HT1080 (cell line): ENCODE results near the gene DUSP10. TPM values are rescaled to one million over a fixed set of nuclear protein-coding genes. Genes with fewer than 3 reads are reported as not detected.
A peak's percentile ranks its signal among the peaks of the same experiment; 100 is the strongest.

Experiments
- DNase-seq: peaks from one replicate; pipeline ENCODE4 v3.0.0-alpha.2; 2015; ENCODE audit warnings: low read depth
- polyA plus RNA-seq, 2 experiments: library from polyadenylated mRNA; depleted of rRNA; stranded (reverse); fragments of >200 nt; gene quantifications; 2 replicates each; pipeline ENCODE4 v1.2.3, GENCODE V29; 2015
- total RNA-seq: library from RNA; depleted of rRNA; stranded (reverse); fragments of >200 nt; shearing (Covaris generic); gene quantifications from 2 replicates; pipeline ENCODE4 v1.2.3, GENCODE V29; 2014; rRNA removed

Gene DUSP10
- 59.9 and 76.5 TPM in 2 replicates for total RNA-seq
- 32.7 and 38.0 TPM in 2 replicates for polyA plus RNA-seq (2015; cell fraction: cytosol; rRNA removed)
- 38.8 and 45.2 TPM in 2 replicates for polyA plus RNA-seq (2015; cell fraction: nucleus; rRNA removed)

DNA sequence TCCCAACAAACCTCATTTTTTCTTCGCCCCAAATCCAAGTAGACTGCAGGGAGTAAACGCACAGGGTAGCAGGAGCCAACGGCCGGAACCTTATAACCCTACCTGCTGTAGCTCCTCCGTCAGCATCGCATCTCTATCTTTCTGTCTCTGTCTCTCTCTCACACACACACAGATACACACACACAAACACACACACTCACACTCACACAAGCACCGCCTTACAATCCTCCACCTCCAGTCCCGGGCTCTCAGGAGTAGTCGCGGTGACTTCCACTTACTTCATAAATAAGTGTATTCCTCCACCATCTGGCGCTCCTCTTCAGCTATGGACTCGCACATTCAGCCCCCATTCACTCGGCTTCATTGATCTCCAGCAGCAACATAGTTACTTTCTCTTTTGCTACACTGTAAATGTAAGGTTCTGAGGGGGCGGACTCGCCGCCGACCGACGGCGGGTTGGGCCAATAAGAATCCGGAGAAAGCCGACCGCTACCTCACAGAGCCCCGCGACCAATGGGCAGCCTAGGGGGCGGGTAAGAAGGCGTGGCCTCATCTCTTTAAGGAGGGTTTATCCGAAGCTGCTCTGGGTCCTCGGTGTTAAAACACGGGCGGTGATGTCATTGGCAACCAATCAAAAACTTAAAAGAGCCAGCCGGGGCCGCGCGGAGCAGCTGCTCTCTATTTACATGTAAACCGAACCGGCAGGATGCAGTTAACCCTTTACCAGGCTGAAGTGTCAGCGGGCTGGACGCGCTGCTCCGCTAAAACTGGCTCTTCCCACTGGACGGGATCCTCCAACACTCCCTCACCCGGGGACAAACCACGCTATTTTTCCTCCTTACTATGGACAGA is at the start of gene DUSP10:
Gene DUSP10, minus strand, starts transcription at position 387 of the 852 bp plus-strand sequence. CDS start 2,345 bp downstream, outside the sequence.
- peak; percentile 100 for DNase-seq

DNA sequence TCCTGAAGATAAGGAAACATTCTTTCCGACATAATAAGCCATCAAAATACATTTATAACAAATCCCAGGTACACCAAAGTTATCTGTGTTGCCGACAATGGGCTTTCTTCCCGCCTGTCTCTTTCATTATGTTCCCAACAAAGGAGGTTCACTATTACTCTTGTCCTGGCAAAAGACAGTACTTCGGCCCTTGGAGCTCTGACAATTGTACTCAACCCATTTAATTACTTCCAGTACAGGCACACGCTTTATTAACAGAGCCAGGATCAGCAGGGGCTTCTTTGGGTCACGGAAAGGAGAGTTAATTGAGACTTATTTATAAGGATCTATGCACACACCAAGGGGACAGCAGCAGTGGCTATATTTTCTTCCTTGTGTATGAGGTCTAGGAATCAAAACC is 46.6 kb upstream of the DUSP10 start:
- no peak for DNase-seq

DNA sequence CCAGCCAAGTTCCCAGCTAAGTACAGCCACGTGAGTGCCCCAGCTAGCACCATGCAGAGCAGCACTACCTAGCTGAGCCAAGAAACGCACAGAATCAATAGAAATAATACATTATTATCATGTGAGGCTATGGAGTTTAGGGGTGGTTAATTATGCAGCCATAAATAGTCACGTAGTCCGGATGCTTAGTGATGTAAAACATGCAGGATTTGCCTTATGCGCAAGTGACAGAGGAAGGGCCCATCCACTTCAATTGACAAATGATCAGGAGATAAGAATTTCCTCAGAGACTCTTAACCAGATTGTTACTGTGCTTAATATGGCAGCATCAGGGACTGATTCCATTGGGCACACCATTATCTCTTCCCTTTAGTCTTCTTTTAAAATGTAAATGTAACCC is 44.8 kb upstream of the DUSP10 start:
- no peak for DNase-seq

DNA sequence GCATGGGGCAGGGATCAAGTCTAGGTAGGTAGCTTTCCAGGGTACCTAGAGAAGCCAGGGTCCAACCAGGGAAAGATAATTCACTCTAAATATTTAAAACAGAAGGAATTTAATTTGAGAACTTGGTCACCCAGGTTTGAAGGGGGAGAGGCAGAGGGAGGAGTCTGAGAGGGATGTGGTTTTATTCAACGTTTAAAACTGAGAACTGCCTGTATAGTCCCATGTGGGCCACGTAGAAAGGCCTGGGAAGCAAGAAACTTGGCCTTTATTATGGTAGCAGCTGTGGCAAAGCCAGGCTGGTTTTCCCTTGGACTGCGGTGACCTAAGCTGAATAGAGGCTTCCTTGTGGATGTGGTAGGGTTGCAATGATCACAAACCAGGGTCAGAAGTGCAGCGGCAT is 42.0 kb upstream of the DUSP10 start:
- no peak for DNase-seq

DNA sequence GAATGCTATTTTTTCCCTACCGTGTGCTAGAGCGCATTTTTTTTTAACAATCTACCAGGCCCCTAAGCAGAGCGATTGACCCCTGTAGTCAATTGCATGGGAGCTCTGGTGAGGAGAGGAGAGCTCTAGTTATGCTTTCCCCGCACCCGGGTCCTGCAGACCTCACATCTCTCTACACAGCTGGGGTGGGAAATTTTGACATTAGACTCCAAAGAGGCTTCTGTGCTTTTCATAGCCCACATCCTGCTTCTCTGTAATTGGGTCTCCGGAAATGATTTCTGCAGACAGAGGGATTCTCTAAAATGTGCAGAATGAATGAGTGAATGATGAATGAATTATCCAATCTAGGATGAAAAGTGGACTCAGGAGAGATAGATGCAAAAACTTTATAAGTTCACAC is 41.5 kb upstream of the DUSP10 start:
- no peak for DNase-seq

DNA sequence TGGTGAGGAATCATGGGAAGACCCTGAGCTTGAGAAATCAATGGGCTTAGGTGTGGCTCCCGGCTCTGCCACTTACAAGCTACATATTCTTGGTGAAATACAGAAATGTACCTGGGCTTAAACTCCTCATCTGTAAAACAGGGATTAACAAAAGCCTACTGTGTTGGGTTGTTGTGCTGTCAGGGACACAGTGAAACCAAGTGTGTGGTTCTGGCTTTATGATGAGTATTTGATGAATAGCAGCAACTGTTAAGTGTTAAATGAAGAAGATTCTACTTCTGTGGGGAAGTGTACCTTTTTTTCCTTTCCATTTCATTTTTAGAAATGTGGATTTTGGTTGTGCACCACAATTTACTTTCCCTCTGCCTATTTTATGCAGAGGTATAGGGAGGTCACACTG is 41.1 kb upstream of the DUSP10 start:
- no peak for DNase-seq

- DNase-seq = no peak
Measured at GRCh38 chr1:221782477-221782876, 40.6 kb upstream of the DUSP10 start.

DNA sequence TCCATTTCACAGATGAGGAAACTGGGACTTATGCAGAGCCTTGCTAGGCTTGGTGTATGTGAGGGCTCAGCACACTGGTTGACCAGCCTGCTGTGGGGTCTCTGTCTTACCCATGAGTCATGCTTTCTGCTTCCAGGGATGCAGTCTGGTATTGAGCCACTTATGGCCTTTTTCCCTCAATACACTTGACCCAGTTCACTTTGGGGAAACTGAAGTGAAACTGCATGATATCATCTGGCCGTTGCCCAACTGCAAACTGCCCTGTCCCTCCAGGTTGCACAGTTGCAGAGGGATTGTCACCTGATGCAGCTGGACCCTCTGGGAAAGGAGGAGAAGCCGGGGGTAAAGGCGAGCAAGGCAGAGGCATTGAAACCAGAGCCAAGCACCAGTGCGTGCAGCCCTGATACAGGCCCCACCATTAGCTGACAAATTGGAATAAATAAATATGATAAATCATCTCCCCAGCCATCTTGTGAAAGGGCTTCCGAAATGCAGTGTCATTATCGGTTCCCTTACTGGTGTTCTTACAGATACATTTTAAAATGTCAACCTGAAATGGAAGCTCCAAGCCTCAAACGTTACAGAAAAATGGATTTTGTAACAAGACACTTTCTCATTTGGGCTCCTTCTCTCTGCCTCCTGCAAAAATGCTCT is 39.3 kb upstream of the DUSP10 start:
- DNase-seq = no peak

DNA sequence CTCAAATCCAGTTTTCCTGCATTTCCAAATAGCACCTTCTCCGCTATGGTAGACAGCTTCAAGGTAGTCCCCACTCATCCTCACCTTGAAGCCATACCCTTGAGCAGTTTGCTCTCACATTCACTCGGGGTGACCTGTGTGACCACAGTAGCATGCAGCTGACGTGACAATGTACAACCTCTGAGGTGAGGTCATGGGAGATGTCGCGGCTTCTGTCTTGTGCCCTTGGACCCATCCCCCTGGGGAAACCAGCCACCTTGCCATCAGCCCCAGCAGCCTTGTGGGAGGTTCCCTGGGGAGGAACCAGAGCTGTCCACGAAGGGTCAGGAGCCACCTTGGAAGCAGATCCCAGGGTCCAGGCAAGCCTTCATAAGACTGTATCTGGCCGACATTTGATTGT is 38.3 kb upstream of the DUSP10 start:
- DNase-seq = no peak

DNA sequence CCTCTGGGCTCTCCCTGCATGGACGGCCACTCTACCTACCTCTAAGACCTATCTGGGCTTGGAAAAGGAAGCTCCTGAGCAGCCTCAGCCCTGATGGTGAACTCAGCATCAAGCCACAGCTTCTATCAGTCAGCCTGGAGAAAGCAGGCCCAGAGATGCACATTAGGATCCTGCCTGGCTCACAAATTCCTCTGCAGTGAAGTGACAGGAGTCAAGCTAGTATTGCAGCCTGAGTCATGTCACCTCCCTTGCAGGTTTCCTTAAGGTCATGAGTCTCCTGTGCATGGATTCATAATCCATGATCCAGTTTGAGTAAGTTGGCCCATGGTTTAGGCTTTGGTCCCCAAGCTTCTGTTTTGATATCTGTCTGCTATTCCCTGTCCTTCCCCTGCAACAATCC is 37.9 kb upstream of the DUSP10 start:
- no peak for DNase-seq

DNA sequence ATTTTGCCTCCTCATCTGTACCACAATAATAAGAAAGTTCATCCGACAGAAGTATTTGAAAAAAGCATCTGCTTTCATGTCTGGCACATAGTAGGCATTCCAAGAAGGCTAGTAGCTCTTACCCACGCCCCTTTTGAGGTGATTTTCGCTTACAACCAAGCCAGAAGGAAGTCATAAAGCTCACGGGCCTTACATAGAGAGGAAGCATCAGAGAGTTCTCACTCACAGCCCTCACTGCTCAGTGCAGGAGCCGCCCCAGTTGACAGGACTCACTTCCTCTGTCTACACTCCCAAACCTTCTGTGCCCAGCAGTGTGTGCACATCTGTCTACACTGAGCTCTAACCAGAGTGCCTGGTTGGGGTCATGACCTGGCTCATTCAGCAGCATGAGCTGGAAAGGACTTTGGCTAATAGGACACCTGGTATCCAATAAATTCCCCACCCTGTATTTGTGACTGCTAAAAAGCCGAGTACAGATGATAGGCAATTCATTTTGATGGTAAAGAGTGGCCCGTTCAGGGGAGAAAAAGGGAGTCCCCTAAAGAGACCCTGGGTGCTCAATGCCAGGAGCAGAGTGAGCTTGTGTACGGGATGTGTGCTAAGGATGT is 36.8 kb upstream of the DUSP10 start:
- no peak for DNase-seq

DNA sequence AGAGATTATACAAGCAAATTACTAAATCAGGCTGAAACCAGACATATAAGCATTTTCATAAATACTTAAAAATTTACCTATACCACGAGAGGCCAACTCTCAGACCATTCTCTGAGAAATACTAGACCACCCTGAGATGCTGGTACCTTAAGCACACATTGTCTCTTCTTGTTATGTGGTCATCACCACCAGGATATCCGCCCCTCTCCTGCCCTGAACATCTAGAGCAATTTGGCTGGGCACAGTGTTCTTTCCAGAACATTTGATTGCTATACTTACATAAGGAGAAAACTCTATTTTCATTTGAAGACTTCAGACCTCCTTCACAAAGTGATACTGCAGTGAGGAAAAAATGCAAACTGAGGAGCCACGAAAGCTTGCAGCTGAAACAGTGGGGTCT is 36.2 kb upstream of the DUSP10 start:
- no peak for DNase-seq

DNA sequence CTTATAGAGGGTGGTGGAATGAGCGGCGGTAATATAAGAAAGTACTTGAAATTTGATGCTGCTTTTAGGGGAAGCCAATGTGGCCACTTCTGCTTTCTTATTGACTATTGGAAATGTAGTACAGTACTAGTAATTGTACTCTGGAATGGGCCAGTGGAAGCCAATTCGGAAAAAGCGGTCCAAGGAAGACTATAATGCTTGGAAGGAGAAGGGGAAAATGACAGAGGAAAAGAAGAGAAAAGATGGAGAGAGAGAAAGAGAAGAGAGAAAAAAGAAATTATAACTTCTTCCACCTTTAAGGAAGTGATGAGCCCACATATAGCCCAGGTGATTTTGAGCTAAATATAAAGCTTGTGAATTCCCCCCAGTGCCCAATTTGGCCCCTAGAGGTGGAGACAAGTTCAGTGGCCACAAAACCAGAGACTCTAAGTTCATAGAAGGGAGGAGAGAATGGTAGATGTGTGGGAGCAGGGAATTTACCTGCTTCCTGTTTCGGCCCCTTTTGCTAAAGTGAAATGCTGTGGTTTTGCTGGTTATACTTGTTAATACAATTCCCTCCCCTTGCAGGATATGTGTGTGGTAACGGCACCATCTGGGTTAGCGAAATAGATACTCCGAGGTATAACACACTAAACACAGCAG is 35.7 kb upstream of the DUSP10 start:
- DNase-seq = no peak

GRCh38 chr1:221776495-221777301 is 34.8 kb upstream of the DUSP10 start:
- no peak for DNase-seq

- DNase-seq = no peak
Measured at GRCh38 chr1:221775206-221775605, 33.3 kb upstream of the DUSP10 start.

- DNase-seq = no peak
Measured at GRCh38 chr1:221774054-221774842, 32.4 kb upstream of the DUSP10 start.

DNA sequence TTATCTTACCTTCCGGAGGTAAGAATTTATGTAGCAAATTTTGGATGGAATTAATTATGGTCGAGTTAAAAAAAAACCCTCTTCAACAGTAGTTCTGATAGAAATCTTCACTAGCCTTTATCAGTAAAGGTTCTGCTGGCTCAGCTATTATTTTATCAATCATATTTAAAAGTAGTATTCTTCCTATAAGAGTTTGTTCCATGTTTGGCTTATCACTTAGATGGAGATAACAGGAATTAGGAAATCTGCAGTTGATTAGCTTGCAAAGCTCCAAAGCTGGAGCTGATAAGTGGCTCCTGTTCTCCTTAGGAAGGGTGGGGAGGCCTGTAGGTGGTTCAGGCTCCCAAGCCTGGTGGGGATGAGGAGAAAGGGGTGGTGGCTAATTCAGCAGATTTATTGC is 31.5 kb upstream of the DUSP10 start:
- no peak for DNase-seq

DNA sequence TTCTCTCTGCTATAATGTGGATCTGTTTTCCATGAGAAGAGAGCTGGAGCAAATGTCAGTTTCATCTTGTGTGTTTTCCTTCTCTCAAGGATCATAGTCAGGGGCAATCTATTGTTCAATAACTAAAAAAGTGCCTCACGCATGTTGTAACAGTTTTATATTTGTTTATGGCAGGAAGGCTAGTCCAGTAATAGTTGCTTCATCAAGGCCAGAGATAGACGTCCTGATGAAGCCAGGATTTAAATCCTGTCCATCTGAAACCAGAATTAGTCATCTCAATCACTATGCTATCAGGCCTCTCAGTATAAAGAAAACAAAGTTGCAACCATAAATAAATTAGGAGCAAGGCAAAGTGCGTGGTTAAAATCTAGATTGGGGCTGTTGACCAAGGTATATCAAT is 30.2 kb upstream of the DUSP10 start:
- DNase-seq = no peak

GRCh38 chr1:221768444-221769066 is 26.7 kb upstream of the DUSP10 start:
- no peak for DNase-seq

- DNase-seq = peak; percentile 37
Measured at GRCh38 chr1:221766210-221766609, 24.3 kb upstream of the DUSP10 start.
